IPS-20b (cell line): ENCODE measurements around the gene SLC16A13.
"Not testable (repeated sequence)": the region's sequence is repeated elsewhere in the genome, so short reads cannot be mapped to it uniquely, and the experiment has no call there.

Experiments
- H3K27ac ChIP-seq: one replicate; pipeline ENCODE4 v1.5.1; 2013; ENCODE audit warnings: low read length
- H3K27me3 ChIP-seq: 2 replicates; pipeline ENCODE4 v1.6.1; 2013; ENCODE audit warnings: mild to moderate bottlenecking, low read length, inconsistent platforms; ENCODE audit not compliant: insufficient read depth
- H3K36me3 ChIP-seq: 2 replicates; pipeline ENCODE4 v1.6.1; 2013; ENCODE audit warnings: low read depth, mild to moderate bottlenecking, inconsistent platforms, low read length, moderate library complexity; ENCODE audit not compliant: insufficient read depth
- H3K4me1 ChIP-seq: 2 replicates; pipeline ENCODE4 v1.6.1; 2013; ENCODE audit warnings: mild to moderate bottlenecking, control low read depth, inconsistent platforms, low read length, moderate library complexity; ENCODE audit not compliant: insufficient read depth
- H3K4me3 ChIP-seq: 2 replicates; pipeline ENCODE4 v1.5.1; 2013; ENCODE audit warnings: mild to moderate bottlenecking, low read length, inconsistent platforms
- H3K9ac ChIP-seq: 2 replicates; pipeline ENCODE4 v1.6.1; 2013; ENCODE audit warnings: low read depth, mild to moderate bottlenecking, inconsistent platforms, low read length, moderate library complexity
- H3K9me3 ChIP-seq: 2 replicates; pipeline ENCODE4 v1.6.1; 2013; ENCODE audit warnings: mild to moderate bottlenecking, low read depth, low read length, inconsistent platforms; ENCODE audit not compliant: insufficient read depth

Gene SLC16A13

DNA sequence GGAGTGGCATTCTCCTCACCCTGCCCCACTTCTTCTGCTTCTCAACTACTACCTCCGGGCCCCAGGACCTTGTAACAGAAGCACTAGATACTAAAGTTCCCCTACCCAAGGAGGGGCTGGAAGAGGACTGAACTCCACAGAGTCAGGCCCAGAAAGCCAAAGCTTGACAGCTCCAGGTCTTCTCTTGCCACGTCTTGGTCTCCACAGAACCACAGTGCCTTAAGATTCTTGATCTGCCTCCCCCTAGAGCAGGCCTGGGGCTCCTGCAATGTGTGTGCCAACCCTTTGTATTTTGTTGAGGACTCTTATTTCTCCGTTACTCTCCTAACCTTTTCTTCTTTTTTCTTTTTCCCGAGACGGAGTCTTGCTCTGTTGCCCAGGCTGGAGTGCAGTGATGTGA lies 4.0 kb downstream of the SLC16A13 start:
- H3K9ac ChIP-seq: no peak overlapping the region
- no peak overlapping the region for H3K27ac ChIP-seq
- H3K27me3 ChIP-seq: peaks cover 48% of the 10 kb centered on the region
- H3K4me3 ChIP-seq: no peak overlapping the region
- no peaks in the 10 kb centered on the region for H3K9me3 ChIP-seq
- no peaks in the 10 kb centered on the region for H3K36me3 ChIP-seq
- peaks cover 10% of the 10 kb centered on the region; the same call in 1 of the 2 replicates for H3K4me1 ChIP-seq

DNA sequence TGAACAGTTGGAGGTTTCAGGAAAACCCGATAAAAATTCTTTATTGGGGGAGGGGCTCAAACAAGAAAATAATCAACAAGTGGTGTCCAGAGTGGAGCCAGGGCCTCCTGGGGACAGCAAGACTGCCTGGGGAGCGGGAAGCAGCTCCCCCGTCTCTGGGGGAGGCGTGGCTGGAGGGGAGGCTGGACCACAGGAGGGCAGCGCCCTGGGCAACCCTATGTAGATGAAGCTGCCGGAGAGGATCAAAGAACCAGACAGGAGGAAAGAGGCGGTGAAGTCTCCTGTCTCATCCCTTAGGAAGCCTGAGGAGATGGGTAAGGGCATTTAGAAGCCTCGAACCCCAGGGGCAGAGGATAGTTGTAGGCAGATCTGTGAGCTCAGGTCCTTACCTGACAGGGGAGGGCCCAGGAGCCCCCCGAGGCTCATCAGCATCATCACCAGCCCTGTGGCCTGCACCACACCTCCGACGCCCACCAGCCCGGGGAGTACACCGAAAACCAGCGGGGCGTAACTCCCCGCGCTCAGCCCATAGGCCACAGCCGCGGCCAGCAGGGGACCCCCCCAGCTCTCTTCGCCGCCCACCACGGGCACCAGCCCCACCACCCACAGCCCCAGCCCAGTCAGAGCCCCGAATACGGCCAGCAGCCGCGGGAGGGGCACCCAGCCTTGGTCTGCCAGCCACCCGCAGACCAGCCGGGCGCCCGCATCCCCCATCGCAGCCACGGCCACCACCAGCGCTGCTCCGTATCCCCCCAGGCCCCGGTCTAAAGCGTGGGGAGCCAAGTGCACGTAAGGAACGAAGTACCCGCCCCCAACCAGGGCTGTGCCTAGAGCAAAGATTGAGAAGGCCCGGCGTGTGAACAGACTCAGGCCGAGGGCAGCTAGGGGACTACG lies 6.0 kb downstream of the SLC16A13 start:
- Histone ChIP-seq H3K9ac (no peak overlapping the region), H3K4me3 (peak overlapping the region; percentile 67; the same call in 1 of the 2 replicates)

DNA sequence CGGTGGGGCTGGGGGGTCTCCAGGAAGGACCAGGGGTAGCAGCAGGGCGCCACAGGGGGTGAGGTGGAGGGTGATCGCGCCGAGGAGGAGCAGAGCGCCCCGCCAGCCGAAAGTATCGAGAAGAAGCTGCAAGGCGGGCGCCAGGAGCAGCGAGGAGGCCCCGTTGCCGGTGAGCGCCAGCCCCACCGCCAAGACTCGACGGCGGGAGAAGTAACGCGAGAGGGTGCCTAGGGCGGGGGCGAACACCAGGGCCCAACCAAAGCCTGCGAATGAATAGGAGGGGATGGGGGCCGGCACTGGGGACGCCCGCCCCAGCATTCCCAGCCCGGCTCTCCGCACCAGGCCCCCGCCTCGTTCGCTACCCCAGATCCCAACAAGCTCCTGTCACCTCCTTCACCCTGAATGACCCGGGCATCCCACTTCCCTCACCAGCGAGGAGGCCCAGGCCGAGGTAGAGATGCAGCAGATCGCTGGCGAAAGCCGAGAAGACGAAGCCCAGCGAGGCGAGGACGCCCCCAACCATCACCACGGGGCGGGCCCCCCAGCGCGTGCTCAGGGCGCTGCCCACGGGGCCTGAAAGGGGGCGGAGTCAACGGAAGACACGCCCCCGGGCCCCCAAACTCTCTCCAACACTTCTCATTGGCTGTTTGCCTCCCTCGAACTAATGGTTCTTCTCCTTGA lies 6.8 kb downstream of the SLC16A13 start:
- H3K4me1 ChIP-seq: peaks cover 9% of the 10 kb centered on the region; the same call in 1 of the 2 replicates
- H3K9ac ChIP-seq: no peak overlapping the region
- no peaks in the 10 kb centered on the region for H3K36me3 ChIP-seq
- no peaks in the 10 kb centered on the region for H3K9me3 ChIP-seq
- H3K27ac ChIP-seq: no peak overlapping the region
- H3K4me3 ChIP-seq: peak overlapping the region; percentile 67; the same call in 1 of the 2 replicates
- peaks cover 61% of the 10 kb centered on the region for H3K27me3 ChIP-seq

More for the DNA sequence above, 6.0 kb downstream of the SLC16A13 start:
- Histone ChIP-seq H3K27me3 (peaks cover 64% of the 10 kb centered on the region), H3K4me1 (peaks cover 9% of the 10 kb centered on the region; the same call in 1 of the 2 replicates), H3K36me3 (no peaks in the 10 kb centered on the region), H3K27ac (no peak overlapping the region), H3K9me3 (no peaks in the 10 kb centered on the region)

DNA sequence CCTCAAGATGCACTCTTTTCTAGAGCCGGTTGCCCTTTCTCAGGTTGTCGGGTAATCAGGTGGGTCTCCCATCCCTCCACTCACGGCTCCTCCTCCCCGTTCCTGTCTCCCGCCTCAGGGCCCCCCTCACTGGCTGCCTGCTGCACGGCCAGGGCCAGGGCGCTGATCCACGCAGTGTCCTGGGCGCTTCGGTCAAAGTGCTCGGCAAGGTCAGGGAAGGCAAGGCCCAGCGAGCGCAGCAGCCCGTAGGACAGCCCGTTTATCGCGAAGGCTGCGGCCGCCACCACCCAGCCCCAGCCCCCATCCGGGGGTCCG lies 7.3 kb downstream of the SLC16A13 start:
- Histone ChIP-seq H3K4me3 (peak overlapping the region; percentile 67), H3K27me3 (peaks cover 59% of the 10 kb centered on the region), H3K36me3 (no peaks in the 10 kb centered on the region), H3K27ac (no peak overlapping the region), H3K4me1 (peaks cover 9% of the 10 kb centered on the region; the same call in 1 of the 2 replicates), H3K9me3 (no peaks in the 10 kb centered on the region), H3K9ac (no peak overlapping the region)

DNA sequence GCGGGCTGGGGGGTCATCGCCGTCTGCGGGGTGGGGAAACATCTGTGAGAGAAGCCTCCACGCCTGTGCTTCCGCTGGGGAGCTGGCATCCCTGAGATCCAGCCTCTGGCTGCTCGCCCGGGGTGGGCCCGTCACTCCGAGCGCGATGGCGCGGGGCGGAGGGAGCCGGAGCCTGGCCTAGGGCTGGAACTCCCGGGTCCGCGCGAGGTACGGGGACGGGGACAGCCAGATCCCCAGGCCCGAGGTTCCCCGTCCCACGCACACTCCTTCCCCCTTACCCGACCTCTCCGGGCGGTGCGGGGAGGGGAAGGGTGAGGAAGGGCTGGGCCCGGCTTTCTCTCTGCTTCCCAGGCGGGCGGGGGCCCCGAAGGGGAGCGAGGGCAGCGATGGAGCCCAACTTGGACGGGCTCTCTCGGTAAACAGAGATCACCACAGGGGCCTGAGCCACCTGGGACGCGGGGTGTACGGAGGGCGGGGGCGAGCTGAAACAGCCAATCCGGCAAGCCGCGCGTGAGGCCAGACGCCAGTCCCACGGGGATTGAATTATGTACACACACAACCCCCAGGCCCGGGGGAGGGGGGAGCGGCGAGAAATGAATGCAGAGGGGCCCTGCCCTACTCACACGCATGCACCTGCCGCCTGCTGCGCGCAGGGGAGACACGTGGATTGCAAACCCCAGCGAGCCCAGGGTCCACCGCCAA lies 7.8 kb downstream of the SLC16A13 start, which contains the start of gene SLC16A11:
Gene SLC16A11 (minus strand): TSS at position 596 of the 702 bp plus-strand sequence. CDS start 579 bp downstream, at position 17.
- Histone ChIP-seq H3K27me3 (peaks cover 59% of the 10 kb centered on the region), H3K9me3 (no peaks in the 10 kb centered on the region), H3K9ac (no peak within 1 kb of the TSS), H3K27ac (no peak within 1 kb of the TSS), H3K4me3 (peak within 1 kb of the TSS; percentile 67), H3K36me3 (no peaks in the 10 kb centered on the region), H3K4me1 (peaks cover 9% of the 10 kb centered on the region; the same call in 1 of the 2 replicates)

DNA sequence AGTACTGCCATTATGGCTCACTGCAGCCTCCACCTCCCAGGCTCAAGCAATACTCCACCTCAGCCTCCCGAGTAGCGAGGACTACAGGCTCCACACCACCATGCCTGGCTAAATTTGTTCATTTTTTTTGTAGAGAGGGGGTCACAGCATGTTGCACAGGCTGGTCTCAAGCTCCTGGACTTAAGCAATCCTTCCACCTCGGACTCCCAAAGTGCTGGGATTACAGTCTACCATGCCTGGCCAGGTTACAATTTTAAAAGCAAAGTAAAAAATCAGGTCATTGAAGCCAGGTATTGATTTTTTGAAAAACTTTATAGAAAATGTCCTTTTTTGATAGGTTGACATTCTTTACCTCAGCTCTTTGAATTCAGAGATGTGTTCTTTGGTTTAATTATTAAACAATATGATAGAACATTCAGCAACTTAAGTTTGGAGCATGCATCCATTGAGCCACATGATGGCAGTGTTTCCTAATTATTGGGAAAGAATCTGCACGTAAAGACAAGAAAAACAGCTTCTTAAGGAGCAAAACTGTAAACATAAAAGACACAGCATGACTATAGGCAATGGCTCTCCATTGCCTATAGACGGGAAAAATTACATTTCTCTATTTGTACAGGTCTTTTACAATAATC lies 9.8 kb downstream of the SLC16A13 start:
- Histone ChIP-seq H3K9ac (no peak overlapping the region), H3K4me3 (peak overlapping the region; percentile 63; the same call in 1 of the 2 replicates), H3K4me1 (peaks cover 9% of the 10 kb centered on the region; the same call in 1 of the 2 replicates), H3K27me3 (peaks cover 59% of the 10 kb centered on the region), H3K27ac (no peak overlapping the region), H3K9me3 (no peaks in the 10 kb centered on the region), H3K36me3 (no peaks in the 10 kb centered on the region)

DNA sequence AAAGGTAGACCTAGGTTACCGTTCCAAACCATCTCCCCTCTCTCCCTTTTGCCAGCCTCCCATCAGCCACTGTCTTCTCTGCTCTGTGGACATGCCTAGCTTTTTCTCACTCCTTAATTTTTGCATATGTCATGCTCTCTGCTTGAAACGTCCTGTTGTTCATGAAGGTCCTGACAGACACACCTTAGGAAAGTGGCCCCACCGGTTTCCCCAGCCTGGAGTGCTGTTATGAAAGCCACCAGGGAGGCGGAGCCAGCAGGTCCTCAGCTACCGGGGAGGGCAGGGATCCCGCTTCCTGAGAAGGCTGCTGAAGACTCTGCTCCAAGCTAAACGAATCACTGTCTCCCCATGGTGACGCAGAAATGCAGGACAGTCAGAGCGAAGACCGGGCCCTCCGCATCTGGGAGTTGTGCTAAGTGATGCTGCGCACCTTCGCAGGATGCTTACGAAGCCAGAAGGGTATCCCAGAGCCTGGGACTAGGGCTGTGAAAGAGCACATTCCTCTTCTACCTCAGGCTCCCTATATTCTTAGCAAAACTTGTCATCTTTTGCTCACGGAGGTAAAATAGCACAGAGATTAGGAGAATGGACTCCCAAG lies 10.4 kb downstream of the SLC16A13 start:
- Histone ChIP-seq H3K9me3 (no peaks in the 10 kb centered on the region), H3K9ac (no peak overlapping the region), H3K27ac (no peak overlapping the region), H3K36me3 (no peaks in the 10 kb centered on the region), H3K27me3 (peaks cover 57% of the 10 kb centered on the region), H3K4me1 (peaks cover 9% of the 10 kb centered on the region; the same call in 1 of the 2 replicates), H3K4me3 (peak overlapping the region; percentile 63)

DNA sequence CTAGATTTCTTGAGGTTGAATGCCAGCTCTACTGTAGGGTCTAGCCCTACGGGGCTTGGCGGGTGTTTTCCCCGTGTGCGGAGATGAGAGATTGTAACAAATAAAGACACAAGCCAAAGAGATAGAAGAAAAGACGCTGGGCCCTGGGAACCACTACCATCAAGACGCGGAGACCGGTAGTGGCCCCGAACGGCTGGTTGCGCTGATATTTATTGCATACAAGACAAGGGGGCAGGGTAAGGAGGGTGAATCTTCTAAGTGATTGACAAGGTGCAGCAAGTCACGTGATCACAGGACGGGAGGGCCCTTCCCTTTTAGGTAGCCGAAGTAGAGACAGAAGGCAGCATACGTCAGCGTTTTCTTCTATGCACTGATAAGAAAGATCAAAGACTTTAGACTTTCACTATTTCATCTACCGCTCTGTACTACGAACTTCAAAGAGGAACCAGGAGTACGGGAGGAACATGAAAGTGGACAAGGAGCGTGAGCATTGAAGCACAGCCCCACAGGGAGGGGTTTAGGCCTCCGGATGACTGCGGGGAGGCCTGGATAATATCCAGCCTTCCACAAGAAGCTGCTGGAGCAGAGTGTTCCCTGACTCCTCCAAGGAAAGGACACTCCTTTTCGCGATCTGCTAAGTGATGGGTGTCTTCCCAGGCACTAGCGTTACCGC lies 11.0 kb downstream of the SLC16A13 start:
- H3K27ac ChIP-seq, H3K36me3 ChIP-seq, H3K4me1 ChIP-seq: not testable (repeated sequence)

DNA sequence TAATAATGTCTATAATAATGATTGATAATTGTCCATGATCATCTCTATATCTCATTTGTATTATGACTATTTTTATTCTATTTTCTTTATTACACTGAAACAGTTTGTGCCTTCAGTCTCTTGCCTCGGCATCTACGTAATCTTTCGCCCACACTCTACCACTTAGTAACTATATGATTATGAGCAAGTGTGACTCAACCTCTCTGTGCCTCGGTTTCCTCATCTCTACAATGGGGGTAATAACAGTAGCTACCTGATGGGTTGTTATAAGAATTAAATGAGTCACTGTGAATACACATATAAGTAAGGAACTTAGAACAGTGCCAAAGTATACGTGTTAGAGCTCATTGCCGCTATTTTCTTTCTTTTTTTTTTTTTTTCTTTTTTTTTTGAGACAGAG lies 11.8 kb downstream of the SLC16A13 start:
- Histone ChIP-seq H3K4me1 (peaks cover 6% of the 10 kb centered on the region; the same call in 1 of the 2 replicates), H3K27me3 (peaks cover 43% of the 10 kb centered on the region), H3K27ac (no peak overlapping the region), H3K9ac (no peak overlapping the region), H3K9me3 (no peaks in the 10 kb centered on the region), H3K4me3 (no peak overlapping the region), H3K36me3 (no peaks in the 10 kb centered on the region)

More for the DNA sequence above, 11.0 kb downstream of the SLC16A13 start:
- not testable (repeated sequence) for H3K9me3 ChIP-seq, H3K9ac ChIP-seq
- H3K27me3 ChIP-seq: peaks cover 50% of the 10 kb centered on the region
- peak overlapping the region; percentile 63 for H3K4me3 ChIP-seq

DNA sequence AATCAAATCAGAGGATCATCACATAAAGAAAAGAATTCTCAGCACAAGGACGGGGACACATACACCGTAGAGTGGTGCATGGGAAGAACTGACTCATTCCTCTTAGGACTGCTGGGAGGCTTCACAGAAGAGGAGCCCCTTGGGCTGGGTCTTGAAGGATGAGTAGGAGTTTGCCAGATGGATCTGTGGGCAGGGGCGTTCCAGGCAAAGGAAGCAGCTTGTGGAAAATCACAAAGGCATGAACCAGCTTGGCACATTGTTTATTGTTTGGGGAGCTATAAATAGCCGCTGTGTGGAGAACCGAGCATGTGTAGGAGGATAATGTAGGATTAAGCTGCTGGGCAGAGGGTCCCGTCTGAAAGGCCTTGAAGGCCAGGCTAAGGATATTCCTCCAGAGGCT lies 13.2 kb downstream of the SLC16A13 start:
- no peak overlapping the region for H3K4me3 ChIP-seq
- peaks cover 29% of the 10 kb centered on the region for H3K27me3 ChIP-seq
- no peaks in the 10 kb centered on the region for H3K9me3 ChIP-seq
- H3K36me3 ChIP-seq: no peaks in the 10 kb centered on the region
- no peak overlapping the region for H3K27ac ChIP-seq
- no peak overlapping the region for H3K9ac ChIP-seq
- H3K4me1 ChIP-seq: peaks cover 4% of the 10 kb centered on the region; the same call in 1 of the 2 replicates
